ENCODE results near the gene TK2.

The TK2 gene

DNA sequence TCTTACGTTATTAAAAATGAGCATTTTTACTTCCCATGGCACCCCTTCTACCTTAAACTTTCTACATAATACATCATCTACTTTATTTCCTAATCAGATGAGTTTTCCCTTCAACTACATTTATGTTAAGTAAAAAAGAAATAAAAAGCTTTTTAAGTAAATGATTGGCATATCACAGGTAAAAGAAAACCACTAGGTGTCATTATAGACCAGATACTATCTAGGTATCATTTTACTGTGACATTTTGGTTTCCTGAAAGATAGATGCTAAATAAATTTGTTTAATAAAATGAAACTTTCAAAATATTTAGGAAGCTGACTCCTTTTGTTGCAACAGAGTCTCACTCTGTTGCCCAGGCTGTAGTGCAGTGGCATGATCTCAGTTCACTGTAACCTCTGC is 12.5 kb upstream of the TK2 start:
- Histone ChIP-seq H3K4me2 (ENCODE audit: low read depth, low read length, poor library complexity, severe bottlenecking) (no peak overlapping the region), H4K20me1 (ENCODE audit: low read depth, low read length) (0 out of 2 replicates have a peak, but pooled peaks cover 4% of the 10 kb centered on the region), H3K36me3 (ENCODE audit: low read length) (peaks cover 20% of the 10 kb centered on the region), H3K79me2 (ENCODE audit: insufficient read depth, low read length) (no peaks in the 10 kb centered on the region; the same call in 1 of the 2 replicates), H3K27ac (ENCODE audit: low read depth, low read length) (no peak overlapping the region), H3K27me3 (ENCODE audit: low read length) (no peaks in the 10 kb centered on the region), H3K9me2 (replicated peaks; ENCODE audit: insufficient read depth, low read length) (no peaks in the 10 kb centered on the region), H3K9ac (ENCODE audit: low read length) (no peak overlapping the region), H3K9me3 (ENCODE audit: insufficient read depth, low read length) (no peaks in the 10 kb centered on the region), H2AFZ (ENCODE audit: low read depth, low read length, severe bottlenecking) (no peak overlapping the region), H3K4me3 (ENCODE audit: insufficient read depth, low read length, poor library complexity, severe bottlenecking) (no peak overlapping the region), H3F3A (ENCODE audit: insufficient read depth) (no peaks in the 10 kb centered on the region)
- TF ChIP-seq, protein P1, sequence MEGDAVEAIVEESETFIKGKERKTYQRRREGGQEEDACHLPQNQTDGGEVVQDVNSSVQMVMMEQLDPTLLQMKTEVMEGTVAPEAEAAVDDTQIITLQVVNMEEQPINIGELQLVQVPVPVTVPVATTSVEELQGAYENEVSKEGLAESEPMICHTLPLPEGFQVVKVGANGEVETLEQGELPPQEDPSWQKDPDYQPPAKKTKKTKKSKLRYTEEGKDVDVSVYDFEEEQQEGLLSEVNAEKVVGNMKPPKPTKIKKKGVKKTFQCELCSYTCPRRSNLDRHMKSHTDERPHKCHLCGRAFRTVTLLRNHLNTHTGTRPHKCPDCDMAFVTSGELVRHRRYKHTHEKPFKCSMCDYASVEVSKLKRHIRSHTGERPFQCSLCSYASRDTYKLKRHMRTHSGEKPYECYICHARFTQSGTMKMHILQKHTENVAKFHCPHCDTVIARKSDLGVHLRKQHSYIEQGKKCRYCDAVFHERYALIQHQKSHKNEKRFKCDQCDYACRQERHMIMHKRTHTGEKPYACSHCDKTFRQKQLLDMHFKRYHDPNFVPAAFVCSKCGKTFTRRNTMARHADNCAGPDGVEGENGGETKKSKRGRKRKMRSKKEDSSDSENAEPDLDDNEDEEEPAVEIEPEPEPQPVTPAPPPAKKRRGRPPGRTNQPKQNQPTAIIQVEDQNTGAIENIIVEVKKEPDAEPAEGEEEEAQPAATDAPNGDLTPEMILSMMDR (IDR thresholded peaks at IDR 0.05; ENCODE audit: insufficient read depth, low read length, poor library complexity, severe bottlenecking), result no peak
- no peak for TF ChIP-seq EZH2phosphoT487 (conservative IDR thresholded peaks at IDR 0.05; ENCODE audit: low read length)

DNA sequence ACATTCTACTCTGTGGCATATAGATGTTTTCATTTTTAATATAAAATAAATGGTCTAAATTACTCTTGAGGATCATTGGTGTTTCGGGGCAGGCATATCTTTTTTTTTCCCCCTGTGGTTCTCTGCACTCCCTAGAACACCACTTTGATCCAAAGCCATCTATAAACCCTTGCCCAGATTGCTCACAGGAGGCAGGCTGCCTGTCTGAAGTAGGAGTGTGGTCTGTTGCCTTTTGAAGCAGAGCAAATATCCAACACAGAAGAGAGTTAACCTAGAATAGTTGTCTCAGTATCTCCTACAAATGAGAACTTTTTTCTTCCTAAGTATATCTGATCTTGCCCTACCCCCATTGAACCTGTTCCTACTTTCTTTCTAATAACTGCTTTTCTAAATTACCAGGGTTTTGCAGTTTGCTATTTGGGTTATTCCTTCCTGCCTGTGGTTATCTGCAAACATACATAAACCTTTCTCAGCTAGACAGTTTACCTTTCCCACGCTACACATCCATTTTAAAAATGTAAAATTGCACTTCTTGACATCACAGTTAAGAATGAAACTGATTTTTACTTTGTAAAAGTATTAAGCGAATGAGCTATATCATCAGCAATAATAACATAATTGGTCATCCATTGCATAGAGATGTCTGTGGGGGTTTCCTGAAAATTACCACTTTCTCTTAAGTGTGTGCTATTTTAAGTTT is 11.6 kb upstream of the TK2 start:
- no peak overlapping the region for H3K9ac ChIP-seq (ENCODE audit: low read length)

DNA sequence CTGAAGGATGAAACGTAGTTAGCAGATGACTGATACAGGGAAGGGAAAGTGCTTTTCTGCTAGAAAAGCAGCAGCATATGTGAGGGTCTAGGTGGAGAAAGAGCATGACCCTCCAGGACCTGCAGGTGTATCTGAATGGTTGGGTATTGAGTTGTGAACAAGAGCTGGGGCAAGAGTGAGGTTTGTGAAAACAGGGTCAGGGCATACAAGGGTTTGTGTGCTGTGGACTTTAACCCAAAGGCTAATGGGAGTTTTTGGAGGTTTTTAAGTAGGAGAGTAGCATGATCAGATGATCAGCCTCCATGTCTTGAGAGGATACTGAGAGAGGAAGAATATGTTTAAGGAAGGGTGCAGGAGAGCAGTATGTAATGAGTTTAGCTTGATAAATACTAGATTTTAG is 10.2 kb upstream of the TK2 start:
- H3K27ac ChIP-seq (ENCODE audit: low read depth, low read length), result no peak overlapping the region
- H3K36me3 ChIP-seq (ENCODE audit: low read length), result peaks cover 14% of the 10 kb centered on the region; the same call in 1 of the 2 replicates
- no peak for TF ChIP-seq EZH2phosphoT487 (conservative IDR thresholded peaks at IDR 0.05; ENCODE audit: low read length)
- TF ChIP-seq, protein P1 (IDR thresholded peaks at IDR 0.05; ENCODE audit: insufficient read depth, low read length, poor library complexity, severe bottlenecking), result no peak
- H3K9ac ChIP-seq (ENCODE audit: low read length), result no peak overlapping the region
- no peak overlapping the region for H3K4me3 ChIP-seq (ENCODE audit: insufficient read depth, low read length, poor library complexity, severe bottlenecking)
- no peaks in the 10 kb centered on the region for H3K9me3 ChIP-seq (ENCODE audit: insufficient read depth, low read length)
- no peaks in the 10 kb centered on the region for H3K27me3 ChIP-seq (ENCODE audit: low read length)
- no peaks in the 10 kb centered on the region for H3K9me2 ChIP-seq (replicated peaks; ENCODE audit: insufficient read depth, low read length)
- H2AFZ ChIP-seq (ENCODE audit: low read depth, low read length, severe bottlenecking), result no peak overlapping the region
- H4K20me1 ChIP-seq (ENCODE audit: low read depth, low read length), result 0 out of 2 replicates have a peak, but pooled peaks cover 4% of the 10 kb centered on the region
- H3K79me2 ChIP-seq (ENCODE audit: insufficient read depth, low read length), result peaks cover 11% of the 10 kb centered on the region
- H3F3A ChIP-seq (ENCODE audit: insufficient read depth), result no peaks in the 10 kb centered on the region
- H3K4me2 ChIP-seq (ENCODE audit: low read depth, low read length, poor library complexity, severe bottlenecking), result no peak overlapping the region

More for the DNA sequence above, 11.6 kb upstream of the TK2 start:
- no peak for TF ChIP-seq EZH2phosphoT487 (conservative IDR thresholded peaks at IDR 0.05; ENCODE audit: low read length)
- TF ChIP-seq, protein P1 (IDR thresholded peaks at IDR 0.05; ENCODE audit: insufficient read depth, low read length, poor library complexity, severe bottlenecking), result no peak
- Histone ChIP-seq H2AFZ (ENCODE audit: low read depth, low read length, severe bottlenecking) (no peak overlapping the region), H3K4me3 (ENCODE audit: insufficient read depth, low read length, poor library complexity, severe bottlenecking) (no peak overlapping the region), H3K36me3 (ENCODE audit: low read length) (peaks cover 19% of the 10 kb centered on the region), H3F3A (ENCODE audit: insufficient read depth) (no peaks in the 10 kb centered on the region), H3K27me3 (ENCODE audit: low read length) (no peaks in the 10 kb centered on the region), H3K27ac (ENCODE audit: low read depth, low read length) (no peak overlapping the region), H3K79me2 (ENCODE audit: insufficient read depth, low read length) (no peaks in the 10 kb centered on the region; the same call in 1 of the 2 replicates), H3K9me3 (ENCODE audit: insufficient read depth, low read length) (no peaks in the 10 kb centered on the region), H3K4me2 (ENCODE audit: low read depth, low read length, poor library complexity, severe bottlenecking) (no peak overlapping the region), H3K9me2 (replicated peaks; ENCODE audit: insufficient read depth, low read length) (no peaks in the 10 kb centered on the region), H4K20me1 (ENCODE audit: low read depth, low read length) (0 out of 2 replicates have a peak, but pooled peaks cover 4% of the 10 kb centered on the region)
